Calu3 (cell line): ENCODE measurements around the gene AGK. TPM values are rescaled to one million over a fixed set of nuclear protein-coding genes. Genes with fewer than 3 reads are reported as not detected.

Experiments
- BruUV-seq: library from RNA; stranded (reverse); fragments of 400-500 nt; replicated peaks from 2 replicates; lab custom pipeline; 2021; lab: Mats Ljungman, UMichigan
- CTCF ChIA-PET: fragments of 300-600 bp; sonication (Branson Sonifier 250); formaldehyde crosslinking; loops from one replicate; lab custom pipeline; 2022; ENCODE audit warnings: antibody characterized with exemption; lab: Charles Lee
- DNase-seq: peaks from one replicate; pipeline ENCODE4 v3.0.0; 2022
- H3K27ac Mint-ChIP-seq: one replicate; pipeline ENCODE4 v1.8.0; 2022; ENCODE audit warnings: mixed read lengths; ENCODE audit not compliant: unreplicated experiment
- H3K27me3 Mint-ChIP-seq: one replicate; pipeline ENCODE4 v1.8.0; 2022; ENCODE audit warnings: mixed read lengths; ENCODE audit not compliant: unreplicated experiment
- H3K36me3 Mint-ChIP-seq: one replicate; pipeline ENCODE4 v1.8.0; 2022; ENCODE audit warnings: mild to moderate bottlenecking, moderate library complexity, mixed read lengths; ENCODE audit not compliant: insufficient read depth, unreplicated experiment
- H3K4me1 Mint-ChIP-seq: one replicate; pipeline ENCODE4 v1.8.0; 2022; ENCODE audit warnings: mild to moderate bottlenecking, low read depth, mixed read lengths; ENCODE audit not compliant: unreplicated experiment
- H3K4me3 Mint-ChIP-seq: one replicate; pipeline ENCODE4 v1.8.0; 2022; ENCODE audit warnings: mild to moderate bottlenecking, low read depth, moderate library complexity, mixed read lengths; ENCODE audit not compliant: unreplicated experiment
- H3K9me3 Mint-ChIP-seq: one replicate; pipeline ENCODE4 v1.8.0; 2022; ENCODE audit warnings: low read depth, mixed read lengths; ENCODE audit not compliant: unreplicated experiment
- CTCF ChIP-seq: fragments of 200-600 bp; IDR thresholded peaks from one replicate; pipeline ENCODE4 v1.8.0; 2022; ENCODE audit warnings: antibody characterized with exemption; ENCODE audit not compliant: unreplicated experiment
- intact Hi-C: fragments of 100-400 bp; cut with micrococcal nuclease; formaldehyde crosslinking; loops from one replicate; pipeline ENCODE4 v1.10.0; 2022; ENCODE audit not compliant: unreplicated experiment
- total RNA-seq: library from RNA; stranded (reverse); gene quantifications from 2 replicates; pipeline ENCODE4 v1.2.3, GENCODE V29; 2022

Gene AGK
- total RNA-seq, 1 experiment from 2014 or later, result 32.3 TPM

GRCh38 chr7:141704741-141705140 lies 153.5 kb downstream of the AGK start:
- CTCF ChIA-PET, result no interaction called here
- no TSS peak for BruUV-seq
- H3K4me3 Mint-ChIP-seq, result no peak overlapping the region
- H3K27ac Mint-ChIP-seq, result no peak overlapping the region
- H3K9me3 Mint-ChIP-seq, result no peaks in the 10 kb centered on the region
- intact Hi-C loops, result no loop called here
- TF ChIP-seq CTCF, result no peak
- H3K36me3 Mint-ChIP-seq, result peaks cover 6% of the 10 kb centered on the region
- H3K4me1 Mint-ChIP-seq, result peaks cover 30% of the 10 kb centered on the region
- H3K27me3 Mint-ChIP-seq, result no peaks in the 10 kb centered on the region
- no peak for DNase-seq

Other genes starting within 250 kb of the AGK start
- 24.5 and 26.5 TPM in 2 replicates for gene DENND11, start 150.8 kb downstream of the AGK start, total RNA-seq
- not detected in 2 replicates for gene WEE2, start 156.9 kb downstream of the AGK start, total RNA-seq
- gene SSBP1, start 186.9 kb downstream of the AGK start, total RNA-seq, result 162 and 164 TPM in 2 replicates
- 2.8 and 3.8 TPM in 2 replicates for gene TAS2R3, start 212.7 kb downstream of the AGK start, total RNA-seq
- 2.4 and 3.0 TPM in 2 replicates for gene TAS2R4, start 225.3 kb downstream of the AGK start, total RNA-seq
- gene TAS2R5, start 238.8 kb downstream of the AGK start, total RNA-seq, result 3.0 and 3.6 TPM in 2 replicates